Lung (tissue), 12 donors: Measurements from ENCODE around the gene ZSCAN9. TPM values are rescaled to one million over a fixed set of nuclear protein-coding genes. Genes with fewer than 3 reads are reported as not detected.

Experiments
- ATAC-seq: fragments of 200-7000 bp; cut with Tn5 transposase; one replicate; pipeline ENCODE4 v1.9.1; 2020; ENCODE audit warnings: moderate number of reproducible peaks; ENCODE audit not compliant: insufficient read depth, low FRiP score
- DNase-seq, 3 donors: peaks; one replicate each; pipeline ENCODE4 v3.0.0-alpha.2; 2013 to 2017
- H3K27ac ChIP-seq, 2 donors: one replicate each; pipeline ENCODE4 v1.5.1; 2013; ENCODE audit warnings: mild to moderate bottlenecking in 2 of 2, moderate library complexity in 2 of 2, control low read depth in 1 of 2, inconsistent platforms in 1 of 2, low read depth in 1 of 2, low read length in 1 of 2
- H3K27me3 ChIP-seq, 3 donors: one replicate each; pipeline ENCODE4 v1.5.1; 2013; ENCODE audit warnings: low read length in 2 of 3; ENCODE audit not compliant: control insufficient read depth in 3 of 3, insufficient read depth in 3 of 3
- H3K36me3 ChIP-seq, 4 donors: one replicate each; pipeline ENCODE4 v1.5.1; 2013; ENCODE audit warnings: low read length in 4 of 4, mild to moderate bottlenecking in 1 of 4, moderate library complexity in 1 of 4; ENCODE audit not compliant: control insufficient read depth in 4 of 4, insufficient read depth in 4 of 4
- H3K4me1 ChIP-seq, 5 donors: one replicate each; pipeline ENCODE4 v1.5.1; 2013; ENCODE audit warnings: low read length in 5 of 5, mild to moderate bottlenecking in 2 of 5, moderate library complexity in 1 of 5; ENCODE audit not compliant: control insufficient read depth in 5 of 5, insufficient read depth in 5 of 5
- H3K4me3 ChIP-seq: one replicate; pipeline ENCODE4 v1.5.1; 2013; ENCODE audit warnings: mild to moderate bottlenecking, control low read depth, moderate library complexity
- H3K9ac ChIP-seq, 2 donors: one replicate each; pipeline ENCODE4 v1.5.1; 2013; ENCODE audit warnings: low read length in 2 of 2, control low read depth in 1 of 2; ENCODE audit not compliant: insufficient read depth in 1 of 2
- H3K9me3 ChIP-seq, 4 donors: one replicate each; pipeline ENCODE4 v1.5.1; 2013; ENCODE audit warnings: low read length in 3 of 4, mild to moderate bottlenecking in 1 of 4, moderate library complexity in 1 of 4; ENCODE audit not compliant: control insufficient read depth in 4 of 4, insufficient read depth in 3 of 4
- WGBS, 2 donors: extraction: QIAGEN DNeasy Blood & Tissue Kit; methylation state at CpG; one replicate each; pipeline ENCODE4 v1.1.7; 2013; 5-methylcytosine and 5-hydroxymethylcytosine counted together
- polyA plus RNA-seq, 2 donors: library from polyadenylated mRNA; stranded (reverse); fragments of 200-250 nt; gene quantifications; one replicate each; pipeline ENCODE4 v1.2.1, GENCODE V29; 2013
- total RNA-seq, 2 donors: library from RNA; depleted of rRNA in 1 of 2; stranded (reverse); fragments of >200 nt in 1 of 2; gene quantifications; one replicate each; pipeline ENCODE4 v1.2.1, GENCODE V29; 2014 to 2021
- TF ChIP-seq, protein P1 (sequence below): IDR thresholded peaks from 2 replicates; pipeline ENCODE4 v1.5.1; 2012; ENCODE audit warnings: mild to moderate bottlenecking; ENCODE audit errors: control extremely low read depth, extremely low read depth
- donor health status: control.
- donor health status: control.
- donor health status: Bipolar disorder and iron deficiency.
- donor health status: healthy.
- donor health status: DM: yes; HTN: yes; CAD: no.

ZSCAN9 gene
- total and polyA plus RNA-seq, 4 donors: 7.2 to 16.8 (median 9.1) TPM

DNA sequence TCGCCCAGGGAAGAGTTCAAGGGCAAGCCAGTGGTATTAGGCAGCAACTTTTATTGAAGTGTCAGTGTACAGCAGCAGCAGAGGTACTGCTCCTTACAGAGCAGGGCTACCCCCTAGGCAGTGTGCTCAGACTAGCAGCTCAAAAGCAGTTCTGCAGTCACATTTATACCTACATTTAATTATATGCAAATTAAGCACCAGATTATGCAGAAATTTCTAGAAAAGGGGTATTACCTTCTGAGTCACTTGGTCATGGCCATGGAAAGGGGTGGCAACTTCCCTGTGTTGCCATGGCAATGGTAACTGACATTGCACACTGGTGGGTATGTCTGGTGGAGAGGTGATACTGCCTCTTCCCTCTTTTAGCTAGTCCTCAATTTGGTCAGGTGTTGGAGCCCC lies 29.0 kb downstream of the ZSCAN9 start:
- TF ChIP-seq, protein P1, sequence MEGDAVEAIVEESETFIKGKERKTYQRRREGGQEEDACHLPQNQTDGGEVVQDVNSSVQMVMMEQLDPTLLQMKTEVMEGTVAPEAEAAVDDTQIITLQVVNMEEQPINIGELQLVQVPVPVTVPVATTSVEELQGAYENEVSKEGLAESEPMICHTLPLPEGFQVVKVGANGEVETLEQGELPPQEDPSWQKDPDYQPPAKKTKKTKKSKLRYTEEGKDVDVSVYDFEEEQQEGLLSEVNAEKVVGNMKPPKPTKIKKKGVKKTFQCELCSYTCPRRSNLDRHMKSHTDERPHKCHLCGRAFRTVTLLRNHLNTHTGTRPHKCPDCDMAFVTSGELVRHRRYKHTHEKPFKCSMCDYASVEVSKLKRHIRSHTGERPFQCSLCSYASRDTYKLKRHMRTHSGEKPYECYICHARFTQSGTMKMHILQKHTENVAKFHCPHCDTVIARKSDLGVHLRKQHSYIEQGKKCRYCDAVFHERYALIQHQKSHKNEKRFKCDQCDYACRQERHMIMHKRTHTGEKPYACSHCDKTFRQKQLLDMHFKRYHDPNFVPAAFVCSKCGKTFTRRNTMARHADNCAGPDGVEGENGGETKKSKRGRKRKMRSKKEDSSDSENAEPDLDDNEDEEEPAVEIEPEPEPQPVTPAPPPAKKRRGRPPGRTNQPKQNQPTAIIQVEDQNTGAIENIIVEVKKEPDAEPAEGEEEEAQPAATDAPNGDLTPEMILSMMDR: no peak
- peaks cover 0 to 8% (median 4%) of the 10 kb centered on the region in 3 donors for H3K27me3 ChIP-seq
- no peak for ATAC-seq
- H3K4me1 ChIP-seq: peaks cover 5 to 15% (median 11%) of the 10 kb centered on the region in 5 donors
- peaks cover 0 to 2% (median 0%) of the 10 kb centered on the region in 4 donors for H3K9me3 ChIP-seq
- 92 to 100% methylated on average over 1 of the region's 1 CpG for WGBS, 2 donors
- no peak overlapping the region for H3K9ac ChIP-seq
- no peak for DNase-seq
- H3K36me3 ChIP-seq: no peaks in the 10 kb centered on the region
- no peak overlapping the region for H3K4me3 ChIP-seq
- H3K27ac ChIP-seq: no peak overlapping the region

DNA sequence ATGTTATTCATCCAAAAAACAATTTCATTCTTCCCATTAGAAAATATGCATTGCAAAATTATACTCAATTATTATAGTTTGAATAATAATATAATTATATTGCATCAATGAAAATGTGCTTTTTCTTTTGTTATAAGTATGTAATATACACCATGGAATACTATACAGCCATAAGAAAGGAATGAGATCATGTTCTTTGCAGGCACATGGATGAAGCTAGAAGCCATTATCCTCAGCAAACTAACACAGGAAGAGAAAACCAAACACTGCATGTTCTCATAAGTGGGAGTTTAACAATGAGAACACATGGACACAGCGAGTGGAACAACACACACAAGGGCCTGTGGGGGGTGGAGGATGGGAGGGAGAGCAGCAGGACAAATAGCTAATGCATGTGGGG lies 32.0 kb downstream of the ZSCAN9 start:
- ATAC-seq (no peak), DNase-seq (no peak)
- peaks cover 1 to 12% (median 6%) of the 10 kb centered on the region in 4 donors for H3K9me3 ChIP-seq
- TF ChIP-seq, protein P1: no peak
- peaks cover 0 to 14% (median 4%) of the 10 kb centered on the region in 3 donors for H3K27me3 ChIP-seq
- no peak overlapping the region for H3K4me3 ChIP-seq
- H3K4me1 ChIP-seq: peaks cover 0 to 11% (median 7%) of the 10 kb centered on the region in 5 donors
- no peaks in the 10 kb centered on the region for H3K36me3 ChIP-seq
- H3K9ac ChIP-seq: no peak overlapping the region
- 0 to 5% methylated on average over 1 of the region's 1 CpG for WGBS, 2 donors
- no peak overlapping the region for H3K27ac ChIP-seq

DNA sequence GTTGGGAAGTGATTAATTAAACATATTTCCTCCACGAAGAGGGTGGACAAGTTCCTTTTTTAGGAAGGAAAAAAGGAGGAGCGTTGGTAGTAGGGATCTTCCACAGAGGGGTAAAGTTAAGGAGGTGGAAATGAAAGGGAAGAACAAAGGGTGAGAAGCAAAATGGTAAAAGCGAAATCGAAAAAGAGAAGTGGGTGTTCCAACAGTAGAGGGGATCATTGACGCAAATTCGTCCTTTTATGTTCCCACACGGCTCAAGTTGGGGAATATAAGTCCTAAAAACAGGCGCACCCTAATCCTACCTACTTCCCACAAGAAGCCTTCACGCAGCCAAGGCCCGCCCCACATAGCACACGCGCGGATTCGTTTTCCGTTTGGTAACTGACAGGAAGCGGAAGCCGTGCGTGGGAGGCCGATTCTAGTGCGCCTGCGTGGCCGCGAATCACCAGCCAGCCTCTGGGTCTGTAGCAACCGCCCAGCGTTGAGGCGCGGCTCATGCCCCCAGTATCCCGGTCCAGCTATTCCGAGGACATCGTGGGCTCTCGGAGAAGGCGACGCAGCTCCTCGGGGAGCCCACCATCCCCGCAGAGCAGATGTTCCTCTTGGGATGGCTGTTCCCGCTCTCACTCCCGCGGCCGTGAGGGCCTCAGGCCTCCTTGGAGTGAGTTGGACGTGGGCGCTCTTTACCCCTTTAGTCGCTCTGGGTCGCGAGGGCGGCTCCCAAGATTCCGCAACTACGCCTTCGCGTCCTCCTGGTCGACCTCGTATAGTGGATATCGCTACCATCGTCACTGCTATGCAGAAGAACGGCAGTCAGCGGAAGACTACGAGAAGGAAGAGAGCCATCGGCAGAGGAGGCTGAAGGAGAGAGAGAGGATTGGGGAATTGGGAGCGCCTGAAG lies 34.1 kb downstream of the ZSCAN9 start, which contains the start of gene NKAPL:
TSS of gene NKAPL (plus strand) at position 421 of the 901 bp plus-strand sequence. CDS start at position 496, 75 bp downstream.
- peaks cover 0 to 5% (median 3%) of the 10 kb centered on the region in 5 donors for H3K4me1 ChIP-seq
- H3K27me3 ChIP-seq: peaks cover 0 to 14% (median 6%) of the 10 kb centered on the region in 3 donors
- no peak within 1 kb of the TSS for H3K9ac ChIP-seq
- no peaks in the 10 kb centered on the region for H3K36me3 ChIP-seq
- peaks cover 1 to 12% (median 6%) of the 10 kb centered on the region in 4 donors for H3K9me3 ChIP-seq
- H3K4me3 ChIP-seq: peak within 1 kb of the TSS; percentile 49
- H3K27ac ChIP-seq: no peak within 1 kb of the TSS
- peak; percentile 71 to 80 (median 78) for DNase-seq
- 40 to 41% methylated on average over 58 of the region's 58 CpGs for WGBS, 2 donors
- peak; percentile 80 for ATAC-seq
- TF ChIP-seq, protein P1: no peak
